K562 (cell line): ENCODE results near the gene SELENOF. TPM values are rescaled to one million over a fixed set of nuclear protein-coding genes. Genes with fewer than 3 reads are reported as not detected.

Experiments
- BCLAF1 ChIP-seq, 2 experiments: fragments of 450-650 bp in 1 of 2; IDR thresholded peaks; 2 replicates each; pipeline ENCODE4 v1.6.1; 2011 to 2017; ENCODE audit warnings: low read depth in 2 of 2, antibody characterized with exemption in 1 of 2, borderline replicate concordance in 1 of 2, low read length in 1 of 2, mild to moderate bottlenecking in 1 of 2, mixed read lengths in 1 of 2; ENCODE audit not compliant: control insufficient read depth in 1 of 2
- BCOR ChIP-seq: fragments of 450-650 bp; IDR thresholded peaks from 2 replicates; pipeline ENCODE4 v1.6.1; 2016
- BMI1 ChIP-seq: fragments of 150-350 bp; IDR thresholded peaks from 2 replicates; pipeline ENCODE4 v1.6.1; 2014; ENCODE audit warnings: low read length
- MNT ChIP-seq, 2 experiments: fragments of 450-650 bp; conservative IDR thresholded peaks; 2 replicates each; pipeline ENCODE4 v1.6.1; 2017; ENCODE audit warnings: mild to moderate bottlenecking in 2 of 2, moderate library complexity in 2 of 2
- RAD51 ChIP-seq: fragments of 450-650 bp; IDR thresholded peaks from 2 replicates; pipeline ENCODE4 v1.7.1; 2016; ENCODE audit warnings: low read depth, mild to moderate bottlenecking, borderline replicate concordance
- TAF7 ChIP-seq: fragments of 450-650 bp; IDR thresholded peaks from 2 replicates; pipeline ENCODE4 v1.6.1; 2016; ENCODE audit warnings: missing genetic modification characterization, missing compliant biosample characterization
- polyA plus RNA-seq, 8 experiments: library from polyadenylated mRNA; depleted of rRNA in 4 of 8; stranded (reverse) in 5 of 8; unstranded in 3 of 8; fragments of >200 nt; fragmentation: Nextera tagmentation in 2 of 8; fragmentation: Illumina TruSeq in 1 of 8; extraction: Ambion mirVana in 2 of 8; extraction: Trizol in 1 of 8; gene quantifications; 2 replicates each; pipeline versions ENCODE4 v1.2.1 to v1.2.3, GENCODE V29; 2011 to 2014; ENCODE audit warnings: inconsistent platforms in 1 of 8, missing spikeins in 1 of 8
- total RNA-seq, 7 experiments: library from RNA; depleted of rRNA in 6 of 7; stranded (reverse); fragments of >200 nt in 6 of 7; fragmentation: Illumina TruSeq in 2 of 7; extraction: Trizol in 2 of 7; gene quantifications; 2 replicates each; pipeline versions ENCODE4 v1.2.1 to v1.2.3, GENCODE V29; 2011 to 2021; ENCODE audit warnings: low replicate concordance in 1 of 7

SELENOF gene
- total and polyA plus RNA-seq, 9 of the 15 experiments (the other 6 are each of a cell fraction or from before 2014, with no cell fraction given): 115 to 394 (median 215) TPM

GRCh38 chr1:86913399-86913895 lies 479 bp downstream of the SELENOF start (continued):
- TF ChIP-seq RAD51: 0 out of 2 replicates have a peak, but pooled peaks have one; percentile 8
- peak; percentile 77 to 79 for TF ChIP-seq MNT (conservative IDR thresholded peaks at IDR 0.05)
- TF ChIP-seq BCLAF1 (IDR thresholded peaks at IDR 0.05; ENCODE audit: borderline replicate concordance in 1 of 2, control insufficient read depth in 1 of 2, low read depth in 2 of 2, low read length in 1 of 2): no peak
- TF ChIP-seq TAF7 (tag): no peak
- no peak for TF ChIP-seq BCOR
- TF ChIP-seq BMI1: no peak
